Cardiac fibroblast (primary cell): Measurements from ENCODE around the gene TRIM47.

Experiments
- DNase-seq, 2 donors: peaks; one replicate each; pipeline versions ENCODE4 v3.0.0 to v3.0.0-alpha.2; 2010; ENCODE audit warnings: low read depth in 2 of 2
- H3K4me3 ChIP-seq, 2 donors: replicated peaks in 1 of 2; 1 replicate in 1 of 2; 2 replicates in 1 of 2; pipeline ENCODE4 v1.5.1; 2011; ENCODE audit warnings: low read depth in 2 of 2, low read length in 2 of 2, mild to moderate bottlenecking in 2 of 2, moderate library complexity in 1 of 2
- CTCF ChIP-seq: IDR thresholded peaks from one replicate; pipeline ENCODE4 v1.5.1; 2011; ENCODE audit warnings: low read depth, mild to moderate bottlenecking, low read length, inconsistent platforms

TRIM47 gene

GRCh38 chr17:75825149-75825552, 53.2 kb downstream of the TRIM47 start:
- H3K4me3 ChIP-seq, result no peak overlapping the region
- no peak for TF ChIP-seq CTCF
- DNase-seq, result no peak

GRCh38 chr17:75824666-75825065, 53.7 kb downstream of the TRIM47 start:
- TF ChIP-seq CTCF, result no peak
- H3K4me3 ChIP-seq, result no peak overlapping the region
- no peak for DNase-seq
